A549 (cell line): ENCODE measurements around the gene IL11RA.

Source experiments
- BCL3 ChIP-seq: fragments of >200 bp; sonication (Bioruptor Twin); formaldehyde crosslinking; IDR thresholded peaks from 3 replicates; pipeline ENCODE4 v1.6.1; 2016
- BHLHE40 ChIP-seq: IDR thresholded peaks from 2 replicates; pipeline ENCODE4 v1.6.1; 2012; ENCODE audit warnings: low read depth, low read length, inconsistent platforms
- EHMT2 ChIP-seq: fragments of 200-600 bp; sonication (generic); IDR thresholded peaks from 2 replicates; pipeline ENCODE4 v1.6.1; 2016; ENCODE audit warnings: antibody characterized with exemption, low read depth, mild to moderate bottlenecking, moderate library complexity
- KDM1A ChIP-seq: fragments of 200-600 bp; sonication (generic); IDR thresholded peaks from 2 replicates; pipeline ENCODE4 v1.6.1; 2016; ENCODE audit warnings: low read depth, mild to moderate bottlenecking
- MAX ChIP-seq: IDR thresholded peaks from 2 replicates; pipeline ENCODE4 v1.6.1; 2012
- MYC ChIP-seq: IDR thresholded peaks from 2 replicates; pipeline ENCODE4 v1.6.1; 2012; ENCODE audit warnings: mild to moderate bottlenecking, inconsistent platforms, low read length, improper control_type of control experiment, borderline replicate concordance
- RCOR1 ChIP-seq: fragments of 150-350 bp; IDR thresholded peaks from 2 replicates; pipeline ENCODE4 v1.6.1; 2014; ENCODE audit warnings: antibody characterized with exemption, low read length, low read depth

GRCh38 chr9:34635556-34635955 is 16.4 kb upstream of the IL11RA start:
- TF ChIP-seq BCL3 (no peak), MYC (no peak), BHLHE40 (no peak), KDM1A (no peak), RCOR1 (no peak), MAX (no peak), EHMT2 (no peak)
